Ascending aorta (tissue), 2 donors: Measurements from ENCODE around the gene ZDHHC22. TPM values are rescaled to one million over a fixed set of nuclear protein-coding genes. Genes with fewer than 3 reads are reported as not detected.

Source experiments
- DNase-seq, 2 donors: peaks; one replicate each; pipeline ENCODE4 v3.0.0-alpha.2; 2019; ENCODE audit warnings: low spot score in 2 of 2
- H3K27ac ChIP-seq, 2 donors: fragments of 200-600 bp; sonication (generic); one replicate each; pipeline ENCODE4 v1.5.1; 2016 to 2017; ENCODE audit warnings: mild to moderate bottlenecking in 1 of 2
- H3K27me3 ChIP-seq: fragments of 200-600 bp; sonication (generic); one replicate; pipeline ENCODE4 v1.5.1; 2017
- H3K36me3 ChIP-seq, 2 donors: fragments of 200-600 bp; sonication (generic); one replicate each; pipeline ENCODE4 v1.5.1; 2016
- H3K4me1 ChIP-seq, 2 donors: fragments of 200-600 bp; sonication (generic); one replicate each; pipeline ENCODE4 v1.5.1; 2016 to 2017; ENCODE audit warnings: mild to moderate bottlenecking in 1 of 2
- H3K4me3 ChIP-seq, 2 donors: fragments of 200-600 bp; sonication (generic); one replicate each; pipeline ENCODE4 v1.5.1; 2016 to 2017; ENCODE audit warnings: mild to moderate bottlenecking in 1 of 2
- H3K9me3 ChIP-seq, 2 donors: fragments of 200-600 bp; sonication (generic); one replicate each; pipeline ENCODE4 v1.5.1; 2016
- CTCF ChIP-seq, 3 experiments: fragments of 200-600 bp in 2 of 3; fragments of 450-650 bp in 1 of 3; sonication (generic) in 2 of 3; IDR thresholded peaks; one replicate each; pipeline ENCODE4 v1.5.1; 2016 to 2019; ENCODE audit warnings: antibody characterized with exemption in 3 of 3, mild to moderate bottlenecking in 1 of 3, moderate library complexity in 1 of 3
- intact Hi-C: fragments of 100-400 bp; cut with DNase I; formaldehyde crosslinking; loops from one replicate; pipeline ENCODE4 v1.15.1; 2023
- total RNA-seq: library from RNA; depleted of rRNA; stranded (reverse); fragments of >200 nt; gene quantifications from one replicate; pipeline ENCODE4 v1.1.0, GENCODE V29; 2016

ZDHHC22 gene
- not detected for total RNA-seq

GRCh38 chr14:77141214-77142004, at the start of gene ZDHHC22:
Gene ZDHHC22, minus strand, starts transcription at chr14:77141791. Its CDS starts 2,053 bp downstream, at chr14:77139738.
- Histone ChIP-seq H3K36me3 (no peaks in the 10 kb centered on the region), H3K9me3 (no peaks in the 10 kb centered on the region), H3K27me3 (peaks cover 19% of the 10 kb centered on the region), H3K4me3 (peak within 1 kb of the TSS; percentile 34 to 62), H3K27ac (no peak within 1 kb of the TSS), H3K4me1 (peaks cover 2 to 13% of the 10 kb centered on the region in 2 donors)
- DNase-seq, result no peak
- TF ChIP-seq CTCF (IDR thresholded peaks at IDR 0.05), result peak in 1 of 3 experiments; percentile 26
- intact Hi-C loops, result no loop called here

- intact Hi-C loops, result no loop called here
Measured at GRCh38 chr14:77190977-77191376, 49.4 kb upstream of the ZDHHC22 start.

DNA sequence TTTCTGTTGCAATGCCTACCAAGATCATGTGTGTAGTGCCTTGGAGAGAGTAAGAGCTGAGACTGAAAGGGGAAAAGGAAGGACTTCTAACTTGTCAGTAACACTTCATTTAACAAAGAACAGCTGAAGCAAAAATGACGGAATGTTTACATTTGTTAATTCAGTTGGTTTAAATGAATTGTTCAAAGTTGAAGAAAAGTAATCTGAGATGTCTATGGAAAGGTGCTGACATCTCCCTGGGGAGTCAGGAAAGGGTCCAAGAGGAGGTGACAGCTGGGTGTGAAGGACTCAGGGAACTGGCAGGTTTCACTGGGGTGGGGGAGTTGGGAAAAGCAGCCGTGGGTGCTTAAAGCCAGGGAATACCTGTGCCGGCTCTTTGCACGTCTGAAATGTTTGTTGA, 47.9 kb upstream of the ZDHHC22 start:
- no peaks in the 10 kb centered on the region for H3K4me1 ChIP-seq
- H3K27me3 ChIP-seq, result no peaks in the 10 kb centered on the region
- intact Hi-C loops, result no loop called here
- H3K27ac ChIP-seq, result no peak overlapping the region
- H3K4me3 ChIP-seq, result no peak overlapping the region
- no peaks in the 10 kb centered on the region for H3K9me3 ChIP-seq
- no peaks in the 10 kb centered on the region for H3K36me3 ChIP-seq
- no peak for DNase-seq
- TF ChIP-seq CTCF (IDR thresholded peaks at IDR 0.05), result no peak

More at GRCh38 chr14:77190977-77191376, 49.4 kb upstream of the ZDHHC22 start:
- Histone ChIP-seq H3K27me3 (no peaks in the 10 kb centered on the region), H3K36me3 (no peaks in the 10 kb centered on the region), H3K4me3 (no peak overlapping the region), H3K9me3 (no peaks in the 10 kb centered on the region), H3K4me1 (no peaks in the 10 kb centered on the region), H3K27ac (no peak overlapping the region)
- no peak for DNase-seq
- TF ChIP-seq CTCF (IDR thresholded peaks at IDR 0.05), result no peak

- Histone ChIP-seq H3K9me3 (no peaks in the 10 kb centered on the region), H3K4me1 (no peaks in the 10 kb centered on the region), H3K27me3 (no peaks in the 10 kb centered on the region), H3K36me3 (no peaks in the 10 kb centered on the region), H3K27ac (no peak overlapping the region), H3K4me3 (no peak overlapping the region)
- TF ChIP-seq CTCF (IDR thresholded peaks at IDR 0.05), result no peak
- DNase-seq, result no peak
- intact Hi-C loops, result no loop called here
Measured at GRCh38 chr14:77187649-77188012, 46.0 kb upstream of the ZDHHC22 start.

- Histone ChIP-seq H3K9me3 (no peaks in the 10 kb centered on the region), H3K27me3 (no peaks in the 10 kb centered on the region), H3K36me3 (no peaks in the 10 kb centered on the region), H3K4me1 (peaks cover 0 to 4% of the 10 kb centered on the region in 2 donors), H3K27ac (no peak overlapping the region), H3K4me3 (no peak overlapping the region)
- no peak for TF ChIP-seq CTCF (IDR thresholded peaks at IDR 0.05)
- intact Hi-C loops, result no loop called here
- DNase-seq, result no peak
Measured at GRCh38 chr14:77186911-77187648, 45.5 kb upstream of the ZDHHC22 start.
